Measurements from ENCODE around the gene FILIP1. TPM values are rescaled to one million over a fixed set of nuclear protein-coding genes. Genes with fewer than 3 reads are reported as not detected.
"Not testable (repeated sequence)": the region's sequence is repeated elsewhere in the genome, so short reads cannot be mapped to it uniquely, and the experiment has no call there.

FILIP1 gene
- total RNA-seq, 2 donors from 2014 or later: 0.07 to 0.08 TPM

DNA sequence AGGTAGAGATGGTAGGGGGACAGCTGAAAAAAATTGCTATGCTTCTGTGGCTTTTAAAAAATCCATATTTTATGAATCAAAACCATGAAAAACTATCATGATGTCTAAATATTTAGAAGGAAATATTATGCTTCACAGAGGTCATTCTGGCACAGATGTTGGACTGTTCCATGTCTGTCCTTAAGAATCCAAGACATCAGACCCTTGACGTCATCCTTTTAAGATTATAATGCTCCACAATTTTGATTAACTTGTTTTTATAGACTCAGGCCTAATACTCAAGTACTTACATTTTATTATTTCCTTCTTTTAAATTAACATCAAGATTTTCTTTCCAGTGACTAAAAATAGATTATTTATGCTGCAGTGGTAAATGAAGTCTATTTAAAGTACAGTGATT, 29.7 kb downstream of the FILIP1 start:
- H3K4me3 Mint-ChIP-seq: no peak overlapping the region
- no peak overlapping the region for H3K27ac Mint-ChIP-seq
- no peak for DNase-seq
- ATAC-seq: no peak
- H3K4me1 Mint-ChIP-seq: no peaks in the 10 kb centered on the region
- H3K9me3 ChIP-seq (ENCODE audit: control insufficient read depth, low read length, poor library complexity, severe bottlenecking): no peaks in the 10 kb centered on the region
- H3K36me3 Mint-ChIP-seq (ENCODE audit: low read depth): no peaks in the 10 kb centered on the region
- H3K27me3 Mint-ChIP-seq: peaks cover 14% of the 10 kb centered on the region

DNA sequence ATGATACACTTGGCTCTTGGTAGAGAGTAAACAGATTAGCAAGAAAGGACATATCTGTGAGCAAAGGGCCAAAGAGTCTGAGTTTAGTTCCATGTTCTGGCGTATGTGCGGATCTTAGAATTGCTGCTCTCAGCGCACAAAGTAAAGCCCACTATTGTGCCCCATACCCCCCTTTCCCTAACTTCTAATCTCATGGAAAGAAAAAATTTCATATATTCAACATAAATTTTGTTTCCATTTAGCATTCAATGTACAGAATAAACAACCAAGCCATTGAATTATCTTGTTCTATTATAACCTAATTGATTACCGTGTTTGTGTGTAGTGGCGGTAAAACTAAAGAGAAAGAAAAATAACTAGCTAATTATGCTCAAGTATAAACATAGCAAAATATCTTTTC, 30.5 kb downstream of the FILIP1 start:
- Mint-ChIP-seq H3K4me3 (no peak overlapping the region), H3K27ac (no peak overlapping the region), H3K4me1 (no peaks in the 10 kb centered on the region), H3K36me3 (ENCODE audit: low read depth) (no peaks in the 10 kb centered on the region), H3K27me3 (peaks cover 14% of the 10 kb centered on the region)
- DNase-seq (no peak), ATAC-seq (no peak)
- H3K9me3 ChIP-seq (ENCODE audit: control insufficient read depth, low read length, poor library complexity, severe bottlenecking): no peaks in the 10 kb centered on the region

DNA sequence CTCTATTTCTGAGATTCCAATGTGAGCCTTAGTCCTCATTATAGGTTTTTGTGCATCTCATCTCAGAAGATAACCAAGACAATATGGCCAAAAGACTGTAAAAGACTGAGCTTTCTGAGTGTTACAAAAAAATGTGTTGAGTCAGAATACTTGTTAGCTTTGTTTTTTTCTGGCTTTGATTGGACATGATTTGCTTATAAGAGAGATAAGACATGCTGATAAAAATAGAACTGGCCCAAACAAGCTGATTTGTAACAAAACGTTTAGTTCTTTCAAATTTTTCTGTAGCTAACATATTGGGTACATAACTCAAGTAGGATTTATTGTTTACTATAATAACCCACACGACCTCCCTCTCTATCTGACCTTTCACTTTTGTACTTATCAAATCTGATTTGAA, 32.9 kb downstream of the FILIP1 start:
- no peaks in the 10 kb centered on the region for H3K9me3 ChIP-seq (ENCODE audit: control insufficient read depth, low read length, poor library complexity, severe bottlenecking)
- Mint-ChIP-seq H3K36me3 (ENCODE audit: low read depth) (no peaks in the 10 kb centered on the region), H3K27me3 (peaks cover 9% of the 10 kb centered on the region), H3K4me1 (no peaks in the 10 kb centered on the region), H3K27ac (no peak overlapping the region), H3K4me3 (no peak overlapping the region)
- ATAC-seq (no peak), DNase-seq (no peak)

DNA sequence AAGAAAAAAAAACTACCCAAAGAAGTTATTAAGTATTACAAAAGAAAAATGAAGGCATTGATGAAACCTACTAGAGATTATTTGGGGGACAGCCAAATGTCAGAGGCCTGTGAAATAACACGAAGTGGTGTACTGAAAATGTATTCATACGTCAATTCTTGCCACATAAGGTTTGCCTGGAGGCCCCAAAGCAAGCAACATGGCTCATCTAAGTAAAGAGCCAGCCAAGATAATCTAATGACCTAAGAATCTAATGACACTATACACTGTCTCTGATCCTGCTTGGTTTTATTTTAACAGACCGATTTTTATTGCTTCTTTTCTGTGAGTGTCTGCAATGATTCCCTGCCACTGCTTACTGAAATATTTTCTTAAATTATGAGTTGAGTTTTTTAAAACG, 34.7 kb downstream of the FILIP1 start:
- ATAC-seq: no peak
- H3K27me3 Mint-ChIP-seq: peaks cover 6% of the 10 kb centered on the region
- H3K4me3 Mint-ChIP-seq: no peak overlapping the region
- H3K4me1 Mint-ChIP-seq: no peaks in the 10 kb centered on the region
- H3K27ac Mint-ChIP-seq: no peak overlapping the region
- no peaks in the 10 kb centered on the region for H3K9me3 ChIP-seq (ENCODE audit: control insufficient read depth, low read length, poor library complexity, severe bottlenecking)
- no peak for DNase-seq
- no peaks in the 10 kb centered on the region for H3K36me3 Mint-ChIP-seq (ENCODE audit: low read depth)

DNA sequence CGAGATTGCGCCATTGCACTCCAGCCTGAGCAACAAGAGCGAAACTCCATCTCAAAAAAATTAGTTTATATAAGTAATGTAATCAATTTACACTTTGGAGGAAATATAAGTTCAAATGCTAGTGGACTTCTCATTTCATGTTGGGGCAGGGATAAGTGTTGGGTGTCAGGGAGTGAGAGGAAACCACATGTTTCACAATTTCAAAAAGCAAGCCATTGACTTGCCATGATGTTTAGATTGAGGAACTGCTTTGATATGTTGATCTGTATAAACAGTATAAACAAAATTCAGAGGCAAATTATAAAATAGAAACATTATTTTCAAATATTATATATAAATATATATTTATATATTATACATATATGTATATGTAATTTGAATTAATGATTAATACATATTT, 42.7 kb downstream of the FILIP1 start:
- Mint-ChIP-seq H3K36me3 (ENCODE audit: low read depth) (no peaks in the 10 kb centered on the region), H3K4me1 (no peaks in the 10 kb centered on the region), H3K4me3 (no peak overlapping the region), H3K27ac (no peak overlapping the region), H3K27me3 (peaks cover 7% of the 10 kb centered on the region)
- DNase-seq: no peak
- H3K9me3 ChIP-seq (ENCODE audit: control insufficient read depth, low read length, poor library complexity, severe bottlenecking): no peaks in the 10 kb centered on the region
- no peak for ATAC-seq

DNA sequence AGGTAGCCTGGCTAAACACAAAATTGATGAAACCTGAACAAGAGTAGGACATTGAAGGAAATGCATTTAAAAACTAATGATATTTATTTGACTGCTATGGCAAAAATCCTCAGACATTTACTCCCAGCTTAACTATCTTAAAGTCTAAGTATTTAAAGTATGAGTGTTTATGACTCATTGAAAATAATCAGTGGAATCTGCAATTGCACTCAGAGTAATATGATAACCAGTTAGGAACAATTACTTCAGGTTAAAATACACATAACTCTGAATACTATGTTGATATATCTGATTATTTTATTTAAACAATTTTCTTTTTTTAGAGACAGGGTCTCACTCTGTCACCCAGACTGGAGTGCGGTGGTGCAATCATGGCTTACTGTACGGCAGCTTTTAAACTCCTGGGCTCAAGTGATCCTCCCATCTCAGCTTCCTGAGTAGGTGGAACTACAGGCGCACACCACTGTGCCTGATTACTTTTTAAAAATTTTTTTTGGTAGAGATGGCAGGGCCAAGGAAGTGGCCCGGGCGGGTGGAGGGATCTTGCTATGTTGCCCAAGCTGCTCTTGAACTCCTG, 43.9 kb downstream of the FILIP1 start:
- Mint-ChIP-seq H3K4me3 (no peak overlapping the region), H3K27me3 (peaks cover 7% of the 10 kb centered on the region), H3K36me3 (ENCODE audit: low read depth) (no peaks in the 10 kb centered on the region), H3K27ac (no peak overlapping the region), H3K4me1 (no peaks in the 10 kb centered on the region)
- H3K9me3 ChIP-seq (ENCODE audit: control insufficient read depth, low read length, poor library complexity, severe bottlenecking): no peaks in the 10 kb centered on the region
- ATAC-seq (no peak), DNase-seq (no peak)

DNA sequence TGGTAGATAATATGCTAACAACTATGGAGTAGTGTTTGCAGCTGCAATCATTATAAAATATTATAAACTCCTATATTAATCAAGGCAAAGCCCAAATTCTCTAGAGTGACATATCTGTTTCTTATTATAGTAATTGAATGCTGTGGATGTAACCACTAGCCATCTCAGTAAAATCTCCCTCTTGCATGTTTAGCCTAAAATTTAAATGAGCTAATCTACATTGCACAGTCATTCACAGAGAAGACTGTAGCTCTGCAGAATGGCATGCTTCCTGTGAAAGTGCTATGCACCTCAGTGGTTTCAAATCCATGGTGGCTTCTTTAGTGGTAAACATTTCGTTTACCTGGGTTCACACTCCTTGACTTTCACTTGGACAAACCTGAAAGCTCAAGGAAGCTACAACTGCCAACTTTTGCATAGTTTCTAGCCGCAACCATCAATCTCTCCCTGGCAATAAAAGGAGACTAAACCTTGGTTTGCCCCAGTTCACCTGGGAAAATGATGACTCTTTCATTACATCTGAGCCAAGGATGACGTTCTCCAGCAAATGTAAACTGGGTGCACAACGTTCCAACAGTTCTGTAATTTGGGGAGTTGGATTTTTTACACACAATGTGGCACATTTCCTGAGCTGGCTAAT, 47.2 kb downstream of the FILIP1 start:
- Mint-ChIP-seq H3K27ac (no peak overlapping the region), H3K27me3 (peaks cover 7% of the 10 kb centered on the region), H3K36me3 (ENCODE audit: low read depth) (no peaks in the 10 kb centered on the region), H3K4me1 (no peaks in the 10 kb centered on the region), H3K4me3 (no peak overlapping the region)
- ATAC-seq (no peak), DNase-seq (no peak)
- H3K9me3 ChIP-seq (ENCODE audit: control insufficient read depth, low read length, poor library complexity, severe bottlenecking): no peaks in the 10 kb centered on the region

DNA sequence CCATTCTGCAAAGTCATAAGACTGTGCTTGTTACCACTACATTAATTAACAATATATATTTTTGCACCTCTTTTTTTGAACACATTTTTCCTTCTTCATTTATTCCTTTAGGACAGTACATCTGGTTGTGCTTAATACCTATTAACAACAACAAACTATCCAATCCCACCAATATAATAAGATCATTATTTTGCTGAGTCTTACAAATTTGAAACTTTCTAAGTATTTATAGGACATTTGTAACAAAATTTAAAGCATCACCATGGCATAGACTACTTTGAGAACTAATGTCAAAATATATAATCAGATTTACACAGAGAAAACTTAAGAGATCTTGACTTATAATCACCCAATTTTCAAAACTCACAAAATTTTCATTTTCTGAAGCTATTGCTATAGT, 47.9 kb downstream of the FILIP1 start:
- no peaks in the 10 kb centered on the region for H3K9me3 ChIP-seq (ENCODE audit: control insufficient read depth, low read length, poor library complexity, severe bottlenecking)
- no peak overlapping the region for H3K27ac Mint-ChIP-seq
- H3K4me1 Mint-ChIP-seq: no peaks in the 10 kb centered on the region
- no peak for DNase-seq
- ATAC-seq: no peak
- no peaks in the 10 kb centered on the region for H3K36me3 Mint-ChIP-seq (ENCODE audit: low read depth)
- no peak overlapping the region for H3K4me3 Mint-ChIP-seq
- H3K27me3 Mint-ChIP-seq: peaks cover 7% of the 10 kb centered on the region

DNA sequence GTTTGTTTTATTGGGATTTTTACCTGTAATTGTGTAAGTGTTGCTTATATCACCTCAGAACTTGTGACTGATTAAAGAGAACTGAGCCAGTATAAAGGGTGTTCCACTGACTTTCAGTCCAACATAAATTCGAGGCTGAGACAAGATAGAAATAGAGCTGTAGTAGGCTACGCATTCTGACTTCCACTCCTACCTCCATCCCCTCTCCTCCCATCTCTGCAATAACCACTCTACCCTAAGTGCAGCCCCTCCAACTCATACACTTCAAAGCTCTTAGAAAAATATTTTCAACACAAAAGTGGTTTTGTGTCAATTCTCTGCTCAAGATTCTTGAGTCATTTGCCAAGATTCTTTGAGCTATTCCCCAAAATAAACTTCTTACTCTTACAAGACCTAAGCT, 48.7 kb downstream of the FILIP1 start:
- no peak for ATAC-seq
- DNase-seq: no peak
- H3K36me3 Mint-ChIP-seq (ENCODE audit: low read depth): no peaks in the 10 kb centered on the region
- peaks cover 7% of the 10 kb centered on the region for H3K27me3 Mint-ChIP-seq
- H3K27ac Mint-ChIP-seq: no peak overlapping the region
- no peaks in the 10 kb centered on the region for H3K4me1 Mint-ChIP-seq
- H3K9me3 ChIP-seq (ENCODE audit: control insufficient read depth, low read length, poor library complexity, severe bottlenecking): no peaks in the 10 kb centered on the region
- H3K4me3 Mint-ChIP-seq: no peak overlapping the region

DNA sequence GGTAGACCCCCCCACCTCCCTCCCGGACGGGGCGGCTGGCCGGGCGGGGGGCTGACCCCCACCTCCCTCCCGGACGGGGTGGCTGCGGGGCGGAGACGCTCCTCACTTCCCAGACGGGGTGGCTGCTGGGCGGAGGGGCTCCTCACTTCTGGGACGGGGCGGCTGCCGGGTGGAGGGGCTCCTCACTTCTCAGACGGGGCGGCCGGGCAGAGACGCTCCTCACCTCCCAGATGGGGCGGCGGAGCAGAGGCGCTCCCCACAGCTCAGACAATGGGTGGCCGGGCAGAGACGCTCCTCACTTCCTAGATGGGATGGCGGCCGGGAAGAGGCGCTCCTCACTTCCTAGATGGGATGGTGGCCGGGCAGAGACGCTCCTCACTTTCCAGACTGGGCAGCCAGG, 51.7 kb downstream of the FILIP1 start:
- H3K4me1 Mint-ChIP-seq; H3K4me3 Mint-ChIP-seq; H3K9me3 ChIP-seq (ENCODE audit: control insufficient read depth, low read length, poor library complexity, severe bottlenecking); H3K27ac Mint-ChIP-seq; H3K36me3 Mint-ChIP-seq (ENCODE audit: low read depth); ATAC-seq; DNase-seq: not testable (repeated sequence)
- peaks cover 12% of the 10 kb centered on the region for H3K27me3 Mint-ChIP-seq

DNA sequence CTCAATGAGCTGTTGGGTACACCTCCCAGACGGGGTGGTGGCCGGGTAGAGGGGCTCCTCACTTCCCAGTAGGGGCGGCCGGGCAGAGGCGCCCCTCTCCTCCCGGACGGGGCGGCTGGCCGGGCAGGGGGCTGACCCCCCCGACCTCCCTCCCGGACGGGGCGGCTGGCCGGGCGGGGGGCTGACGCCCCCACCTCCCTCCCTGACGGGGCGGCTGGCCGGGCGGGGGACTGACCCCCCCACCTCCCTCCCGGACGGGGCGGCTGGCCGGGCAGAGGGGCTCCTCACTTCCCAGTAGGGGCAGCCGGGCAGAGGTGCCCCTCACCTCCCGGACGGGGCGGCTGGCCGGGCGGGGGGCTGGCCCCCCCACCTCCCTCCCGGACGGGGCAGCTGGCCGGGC, 52.1 kb downstream of the FILIP1 start:
- not testable (repeated sequence) for DNase-seq; H3K9me3 ChIP-seq (ENCODE audit: control insufficient read depth, low read length, poor library complexity, severe bottlenecking); H3K4me3 Mint-ChIP-seq; H3K27ac Mint-ChIP-seq; H3K4me1 Mint-ChIP-seq; ATAC-seq; H3K36me3 Mint-ChIP-seq (ENCODE audit: low read depth)
- H3K27me3 Mint-ChIP-seq: peaks cover 12% of the 10 kb centered on the region

DNA sequence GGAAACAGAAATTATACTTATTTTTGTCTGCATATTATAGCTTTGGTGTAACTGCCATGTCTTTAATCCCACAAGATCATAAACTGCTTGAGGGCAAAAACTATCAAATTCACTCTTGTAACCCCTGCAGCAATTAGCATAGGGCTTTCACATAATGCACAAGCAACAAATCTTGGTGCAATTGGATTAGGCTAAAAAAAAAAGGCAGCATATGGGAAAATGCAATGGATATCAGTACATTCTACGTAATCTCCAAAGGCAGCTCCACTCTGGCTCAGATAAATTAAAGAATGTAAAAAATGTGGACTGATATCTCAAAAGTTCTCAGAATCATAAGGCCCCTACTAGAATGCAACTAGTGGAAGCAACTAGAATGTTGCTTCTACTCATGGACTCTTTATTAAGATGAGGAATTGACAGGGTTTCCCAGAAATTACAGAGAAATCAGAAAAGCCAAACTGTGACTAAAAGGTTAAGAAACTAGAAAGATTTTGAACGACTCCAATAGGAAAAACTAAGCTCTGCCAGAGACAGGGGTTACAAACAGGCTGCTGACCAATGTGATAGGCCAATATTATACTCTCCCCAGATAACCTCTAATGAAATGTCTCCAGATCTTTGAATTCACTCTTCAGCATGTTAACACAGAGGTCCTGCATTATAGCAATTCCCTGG, 55.0 kb downstream of the FILIP1 start:
- peaks cover 31% of the 10 kb centered on the region for H3K27me3 Mint-ChIP-seq
- H3K36me3 Mint-ChIP-seq (ENCODE audit: low read depth): no peaks in the 10 kb centered on the region
- no peak overlapping the region for H3K4me3 Mint-ChIP-seq
- H3K27ac Mint-ChIP-seq: no peak overlapping the region
- no peaks in the 10 kb centered on the region for H3K4me1 Mint-ChIP-seq
- H3K9me3 ChIP-seq (ENCODE audit: control insufficient read depth, low read length, poor library complexity, severe bottlenecking): no peaks in the 10 kb centered on the region
- ATAC-seq (no peak), DNase-seq (no peak)

DNA sequence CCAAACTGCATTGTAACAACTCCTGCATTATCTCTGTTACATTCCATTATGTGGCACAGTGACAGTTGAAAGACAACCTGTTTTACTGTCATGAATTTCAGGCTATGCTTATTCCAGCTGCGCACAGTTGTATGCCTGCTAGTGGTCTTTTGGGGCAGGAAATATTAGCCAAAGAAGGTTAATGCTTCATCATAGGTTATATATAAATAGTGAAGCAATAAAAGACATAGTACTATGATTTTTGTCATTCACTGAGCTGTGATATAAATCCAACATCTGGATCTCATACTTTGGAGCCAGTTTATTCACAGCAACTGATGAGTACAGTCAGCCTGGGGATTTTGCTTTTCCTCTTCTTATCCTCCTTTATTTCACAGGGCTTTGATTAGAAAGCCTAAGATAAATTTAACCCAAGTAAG, 55.6 kb downstream of the FILIP1 start:
- Mint-ChIP-seq H3K4me3 (no peak overlapping the region), H3K27me3 (peaks cover 31% of the 10 kb centered on the region), H3K4me1 (no peaks in the 10 kb centered on the region), H3K36me3 (ENCODE audit: low read depth) (no peaks in the 10 kb centered on the region), H3K27ac (no peak overlapping the region)
- H3K9me3 ChIP-seq (ENCODE audit: control insufficient read depth, low read length, poor library complexity, severe bottlenecking): no peaks in the 10 kb centered on the region
- no peak for DNase-seq
- no peak for ATAC-seq

DNA sequence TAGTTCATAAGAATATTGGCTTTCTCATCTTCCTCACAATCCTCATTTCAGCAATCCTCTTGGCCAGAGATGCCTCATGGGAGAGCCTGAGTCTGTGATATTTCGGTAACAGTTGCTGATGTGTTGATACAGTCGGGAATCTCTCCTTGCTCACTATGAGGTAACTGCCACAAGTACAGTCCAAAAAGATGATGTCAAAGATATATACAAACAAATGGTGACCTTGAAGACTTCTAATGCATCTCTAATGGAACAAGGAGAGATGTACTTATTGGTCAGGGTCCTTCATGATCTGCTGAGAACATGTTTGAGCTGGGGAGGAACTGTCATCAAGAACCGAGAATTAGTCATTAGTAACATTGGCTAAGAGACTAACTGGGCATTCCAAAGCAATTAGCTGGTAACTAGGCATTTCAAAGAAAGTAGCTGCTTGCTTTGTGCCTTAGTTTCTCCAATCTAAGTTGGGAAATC, 56.1 kb downstream of the FILIP1 start:
- ATAC-seq (no peak), DNase-seq (no peak)
- Mint-ChIP-seq H3K27ac (no peak overlapping the region), H3K4me3 (no peak overlapping the region), H3K36me3 (ENCODE audit: low read depth) (no peaks in the 10 kb centered on the region), H3K4me1 (no peaks in the 10 kb centered on the region), H3K27me3 (peaks cover 31% of the 10 kb centered on the region)
- no peaks in the 10 kb centered on the region for H3K9me3 ChIP-seq (ENCODE audit: control insufficient read depth, low read length, poor library complexity, severe bottlenecking)
